K562 (cell line): ENCODE data around the gene SPRR2D. TPM values are rescaled to one million over a fixed set of nuclear protein-coding genes. Genes with fewer than 3 reads are reported as not detected.
A peak's percentile ranks its signal among the peaks of the same experiment; 100 is the strongest.

Source experiments
- AFF4 ChIP-seq: sonication (generic); formaldehyde crosslinking; IDR thresholded peaks from 2 replicates; pipeline ENCODE4 v1.8.0; 2023; ENCODE audit warnings: mild to moderate bottlenecking, missing genetic modification reagents
- ATF2 ChIP-seq: sonication (generic); formaldehyde crosslinking; IDR thresholded peaks from 2 replicates; pipeline ENCODE4 v1.8.1; 2022; ENCODE audit warnings: missing genetic modification reagents
- BRF1 ChIP-seq: IDR thresholded peaks from 3 replicates; pipeline ENCODE4 v1.6.1; 2011; ENCODE audit warnings: borderline replicate concordance, mild to moderate bottlenecking; ENCODE audit not compliant: insufficient read length; ENCODE audit errors: extremely low read depth
- CBX3 ChIP-seq, 2 experiments: IDR thresholded peaks; 1 replicate in 1 of 2; 2 replicates in 1 of 2; pipeline ENCODE4 v1.6.1; 2012; ENCODE audit warnings: inconsistent platforms in 2 of 2, low read length in 2 of 2, borderline replicate concordance in 1 of 2, control low read depth in 1 of 2
- ESRRA ChIP-seq: fragments of 450-650 bp; IDR thresholded peaks from 2 replicates; pipeline ENCODE4 v1.6.1; 2014; ENCODE audit warnings: low read depth, mild to moderate bottlenecking, moderate library complexity, borderline replicate concordance
- FOXJ3 ChIP-seq: sonication (generic); formaldehyde crosslinking; IDR thresholded peaks from 2 replicates; pipeline ENCODE4 v1.4.0; 2020; ENCODE audit warnings: mild to moderate bottlenecking, missing genetic modification reagents
- HMG20B ChIP-seq: fragments of 250-450 bp; sonication (Bioruptor Pico); IDR thresholded peaks from 2 replicates; pipeline ENCODE4 v1.5.0; 2021; ENCODE audit warnings: mild to moderate bottlenecking
- MAZ ChIP-seq, 2 experiments: fragments of 450-650 bp in 1 of 2; sonication (generic) in 1 of 2; formaldehyde crosslinking; IDR thresholded peaks in 1 of 2; conservative IDR thresholded peaks in 1 of 2; 2 replicates each; pipeline versions ENCODE4 v1.4.0 to v1.5.0; 2020; ENCODE audit warnings: mild to moderate bottlenecking in 1 of 2, missing genetic modification reagents in 1 of 2
- MYC ChIP-seq, 2 experiments: fragments of 250-450 bp in 1 of 2; sonication (Bioruptor Pico) in 1 of 2; IDR thresholded peaks; 2 replicates each; pipeline versions ENCODE4 v1.5.1 to v1.6.1; 2012 to 2021; ENCODE audit warnings: low read depth in 2 of 2, borderline replicate concordance in 1 of 2, improper control_type of control experiment in 1 of 2, low read length in 1 of 2, mild to moderate bottlenecking in 1 of 2, moderate library complexity in 1 of 2
- NCOA6 ChIP-seq: fragments of 450-650 bp; IDR thresholded peaks from 2 replicates; pipeline ENCODE4 v1.6.1; 2017; ENCODE audit warnings: mild to moderate bottlenecking
- RFX1 ChIP-seq: fragments of 450-650 bp; IDR thresholded peaks from 2 replicates; pipeline ENCODE4 v1.6.1; 2016; ENCODE audit warnings: mild to moderate bottlenecking, moderate library complexity
- SMAD4 ChIP-seq: fragments of 250-450 bp; sonication (Bioruptor Pico); conservative IDR thresholded peaks from 2 replicates; pipeline ENCODE4 v1.8.0; 2021; ENCODE audit warnings: inconsistent platforms, mild to moderate bottlenecking, moderate library complexity
- TARDBP ChIP-seq: fragments of 450-650 bp; IDR thresholded peaks from 2 replicates; pipeline ENCODE4 v1.6.1; 2016
- UBTF ChIP-seq, 2 experiments: IDR thresholded peaks; 2 replicates each; pipeline ENCODE4 v1.6.1; 2012; ENCODE audit warnings: improper control_type of control experiment in 2 of 2, low read depth in 2 of 2, low read length in 2 of 2, borderline replicate concordance in 1 of 2
- ZNF12 ChIP-seq: sonication (generic); formaldehyde crosslinking; IDR thresholded peaks from 2 replicates; pipeline ENCODE4 v1.4.0; 2020; ENCODE audit warnings: mild to moderate bottlenecking, missing genetic modification reagents
- polyA plus RNA-seq, 8 experiments: library from polyadenylated mRNA; depleted of rRNA in 4 of 8; stranded (reverse) in 5 of 8; unstranded in 3 of 8; fragments of >200 nt; fragmentation: Nextera tagmentation in 2 of 8; fragmentation: Illumina TruSeq in 1 of 8; extraction: Ambion mirVana in 2 of 8; extraction: Trizol in 1 of 8; gene quantifications; 2 replicates each; pipeline versions ENCODE4 v1.2.1 to v1.2.3, GENCODE V29; 2011 to 2014; ENCODE audit warnings: inconsistent platforms in 1 of 8, missing spikeins in 1 of 8
- total RNA-seq, 7 experiments: library from RNA; depleted of rRNA in 6 of 7; stranded (reverse); fragments of >200 nt in 6 of 7; fragmentation: Illumina TruSeq in 2 of 7; extraction: Trizol in 2 of 7; gene quantifications; 2 replicates each; pipeline versions ENCODE4 v1.2.1 to v1.2.3, GENCODE V29; 2011 to 2021; ENCODE audit warnings: low replicate concordance in 1 of 7
- TF ChIP-seq, protein P1 (sequence below): IDR thresholded peaks from 2 replicates; pipeline ENCODE4 v1.6.1; 2014; ENCODE audit warnings: antibody characterized with exemption

SPRR2D gene
- total and polyA plus RNA-seq, 9 of the 15 experiments (the other 6 are each of a cell fraction or from before 2014, with no cell fraction given): 0.91 to 5.1 (median 3.2) TPM; not detected in 1

DNA sequence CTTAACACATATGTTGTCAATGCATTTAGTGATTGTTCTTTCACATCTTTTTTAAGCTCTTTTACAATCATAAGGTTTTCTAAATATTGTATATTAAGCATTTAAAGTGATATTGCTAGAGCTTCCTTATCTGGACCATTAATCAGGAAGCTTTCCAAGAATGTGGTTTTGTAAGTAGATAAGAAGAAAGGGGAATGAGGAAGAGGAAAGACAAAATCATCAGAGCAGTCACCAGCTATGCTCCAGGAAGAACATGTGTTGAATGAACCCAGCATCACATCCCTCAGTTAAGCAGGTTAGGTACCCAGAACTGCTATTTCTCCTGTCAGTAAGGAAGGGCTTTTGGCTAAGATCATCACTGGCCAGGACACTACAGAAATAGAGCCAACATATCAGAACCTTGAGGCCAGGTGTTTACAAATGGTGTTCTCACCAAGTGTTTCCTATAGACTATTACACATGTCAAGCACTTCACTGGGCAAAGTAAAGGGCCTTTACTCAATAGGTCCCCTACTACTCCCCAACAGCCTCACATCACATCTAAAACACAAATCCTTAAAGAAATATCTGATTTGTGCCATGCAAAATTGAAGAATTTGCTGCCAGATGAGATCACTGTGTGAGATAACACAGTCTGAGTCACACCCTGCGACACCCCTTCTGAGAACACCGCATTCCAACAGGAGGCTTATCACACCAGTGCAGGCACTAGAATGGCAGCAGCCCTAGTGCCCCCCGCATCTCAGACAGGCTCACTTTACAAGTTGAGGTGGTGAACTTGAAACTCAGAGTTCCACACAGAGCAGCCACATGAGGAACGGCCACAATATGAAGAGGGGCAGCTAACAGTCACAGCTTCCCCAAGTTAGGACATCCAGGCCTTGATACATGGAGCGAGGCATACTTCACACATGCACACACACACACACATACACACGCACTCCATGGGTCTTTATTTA is 18.2 kb upstream of the SPRR2D start (continued):
- TF ChIP-seq UBTF (IDR thresholded peaks at IDR 0.05; ENCODE audit: borderline replicate concordance in 1 of 2, low read depth in 2 of 2, low read length in 2 of 2): 0 out of 4 replicates have a peak, but pooled peaks of 1 of the 2 experiments have one; percentile 20
- no peak for TF ChIP-seq ZNF12
- TF ChIP-seq BRF1: no peak
- no peak for TF ChIP-seq RFX1
- no peak for TF ChIP-seq AFF4 (CRISPR knock-in tag)
- TF ChIP-seq, protein P1, sequence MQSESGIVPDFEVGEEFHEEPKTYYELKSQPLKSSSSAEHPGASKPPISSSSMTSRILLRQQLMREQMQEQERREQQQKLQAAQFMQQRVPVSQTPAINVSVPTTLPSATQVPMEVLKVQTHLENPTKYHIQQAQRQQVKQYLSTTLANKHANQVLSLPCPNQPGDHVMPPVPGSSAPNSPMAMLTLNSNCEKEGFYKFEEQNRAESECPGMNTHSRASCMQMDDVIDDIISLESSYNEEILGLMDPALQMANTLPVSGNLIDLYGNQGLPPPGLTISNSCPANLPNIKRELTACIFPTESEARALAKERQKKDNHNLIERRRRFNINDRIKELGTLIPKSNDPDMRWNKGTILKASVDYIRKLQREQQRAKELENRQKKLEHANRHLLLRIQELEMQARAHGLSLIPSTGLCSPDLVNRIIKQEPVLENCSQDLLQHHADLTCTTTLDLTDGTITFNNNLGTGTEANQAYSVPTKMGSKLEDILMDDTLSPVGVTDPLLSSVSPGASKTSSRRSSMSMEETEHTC: 0 out of 2 replicates have a peak, but pooled peaks have one; percentile 37
- TF ChIP-seq NCOA6: no peak
- peak; percentile 51; the same call in 1 of the 2 replicates for TF ChIP-seq TARDBP
- TF ChIP-seq CBX3 (IDR thresholded peaks at IDR 0.05; ENCODE audit: borderline replicate concordance in 1 of 2, low read length in 2 of 2): peak in 1 of 2 experiments; percentile 74; a peak in 2 of 3 replicates
- TF ChIP-seq HMG20B (CRISPR knock-in tag): no peak
- peak; percentile 74 for TF ChIP-seq SMAD4 (CRISPR knock-in tag)
- peak; percentile 25 to 48; a peak in 2 of 4 replicates for TF ChIP-seq MAZ (CRISPR knock-in tag; conservative IDR thresholded peaks at IDR 0.05 in 1 of 2, IDR thresholded peaks at IDR 0.05 in 1 of 2)
- TF ChIP-seq ATF2: no peak
- 0 out of 2 replicates have a peak, but pooled peaks have one; percentile 9 for TF ChIP-seq MYC (IDR thresholded peaks at IDR 0.05; ENCODE audit: low read depth, low read length)
- TF ChIP-seq MYC (CRISPR knock-in tag; IDR thresholded peaks at IDR 0.05; ENCODE audit: borderline replicate concordance, low read depth): no peak
- TF ChIP-seq FOXJ3 (CRISPR knock-in tag): no peak
- TF ChIP-seq ESRRA: peak; percentile 57; the same call in 1 of the 2 replicates
